ENCODE measurements around the gene ADAM10. TPM values are rescaled to one million over a fixed set of nuclear protein-coding genes. Genes with fewer than 3 reads are reported as not detected.
"Not testable (repeated sequence)": the region's sequence is repeated elsewhere in the genome, so short reads cannot be mapped to it uniquely, and the experiment has no call there.

Gene ADAM10
- total and polyA plus RNA-seq, 4 donors, result 11.6 to 115 (median 57.5) TPM

GRCh38 chr15:58608129-58608590, 141.3 kb downstream of the ADAM10 start:
- intact Hi-C loops (cut with DNase I), result no loop called here
- Histone ChIP-seq H3K27ac (ENCODE audit: low read depth in 1 of 2, low read length in 2 of 2) (no peak overlapping the region), H3K9me3 (ENCODE audit: control insufficient read depth, low read length) (no peaks in the 10 kb centered on the region), H3K4me1 (ENCODE audit: control insufficient read depth in 1 of 2, insufficient read depth in 2 of 2, low read length in 2 of 2) (no peaks in the 10 kb centered on the region), H3K36me3 (ENCODE audit: control insufficient read depth in 1 of 2, insufficient read depth in 2 of 2, low read length in 1 of 2) (no peaks in the 10 kb centered on the region), H3K27me3 (ENCODE audit: control insufficient read depth in 1 of 2, insufficient read depth in 2 of 2, low read length in 1 of 2) (no peaks in the 10 kb centered on the region), H3K4me3 (ENCODE audit: low read length in 2 of 2) (no peak overlapping the region)
- DNase-seq (no peak), ATAC-seq (ENCODE audit: low FRiP score) (no peak)
- WGBS, 2 donors, result 88 to 93% methylated on average over 5 of the region's 5 CpGs

GRCh38 chr15:58606577-58607080, 142.9 kb downstream of the ADAM10 start:
- 97 to 98% methylated on average over 4 of the region's 4 CpGs for WGBS, 2 donors
- H3K27ac ChIP-seq (ENCODE audit: low read depth in 1 of 2, low read length in 2 of 2), result no peak overlapping the region
- H3K9me3 ChIP-seq (ENCODE audit: control insufficient read depth, low read length), result no peaks in the 10 kb centered on the region
- no peaks in the 10 kb centered on the region for H3K4me1 ChIP-seq (ENCODE audit: control insufficient read depth in 1 of 2, insufficient read depth in 2 of 2, low read length in 2 of 2)
- no peaks in the 10 kb centered on the region for H3K27me3 ChIP-seq (ENCODE audit: control insufficient read depth in 1 of 2, insufficient read depth in 2 of 2, low read length in 1 of 2)
- H3K36me3 ChIP-seq (ENCODE audit: control insufficient read depth in 1 of 2, insufficient read depth in 2 of 2, low read length in 1 of 2), result no peaks in the 10 kb centered on the region
- DNase-seq (no peak), ATAC-seq (ENCODE audit: low FRiP score) (no peak)
- intact Hi-C loops (cut with DNase I), result no loop called here
- no peak overlapping the region for H3K4me3 ChIP-seq (ENCODE audit: low read length in 2 of 2)

- intact Hi-C loops (cut with DNase I), result no loop called here
- Histone ChIP-seq H3K27me3 (ENCODE audit: control insufficient read depth in 1 of 2, insufficient read depth in 2 of 2, low read length in 1 of 2) (no peaks in the 10 kb centered on the region), H3K36me3 (ENCODE audit: control insufficient read depth in 1 of 2, insufficient read depth in 2 of 2, low read length in 1 of 2) (no peaks in the 10 kb centered on the region), H3K27ac (ENCODE audit: low read depth in 1 of 2, low read length in 2 of 2) (no peak overlapping the region), H3K9me3 (ENCODE audit: control insufficient read depth, low read length) (no peaks in the 10 kb centered on the region), H3K4me1 (ENCODE audit: control insufficient read depth in 1 of 2, insufficient read depth in 2 of 2, low read length in 2 of 2) (no peaks in the 10 kb centered on the region), H3K4me3 (ENCODE audit: low read length in 2 of 2) (no peak overlapping the region)
- DNase-seq (no peak), ATAC-seq (ENCODE audit: low FRiP score) (no peak)
- 95 to 98% methylated on average over 3 of the region's 3 CpGs for WGBS, 2 donors
Measured at GRCh38 chr15:58605931-58606530, 143.5 kb downstream of the ADAM10 start.

GRCh38 chr15:58604455-58604923, 145.0 kb downstream of the ADAM10 start:
- intact Hi-C loops (cut with DNase I), result no loop called here
- Histone ChIP-seq H3K9me3 (ENCODE audit: control insufficient read depth, low read length) (no peaks in the 10 kb centered on the region), H3K36me3 (ENCODE audit: control insufficient read depth in 1 of 2, insufficient read depth in 2 of 2, low read length in 1 of 2) (no peaks in the 10 kb centered on the region), H3K27ac (ENCODE audit: low read depth in 1 of 2, low read length in 2 of 2) (no peak overlapping the region), H3K4me3 (ENCODE audit: low read length in 2 of 2) (no peak overlapping the region), H3K27me3 (ENCODE audit: control insufficient read depth in 1 of 2, insufficient read depth in 2 of 2, low read length in 1 of 2) (no peaks in the 10 kb centered on the region), H3K4me1 (ENCODE audit: control insufficient read depth in 1 of 2, insufficient read depth in 2 of 2, low read length in 2 of 2) (no peaks in the 10 kb centered on the region)
- ATAC-seq (ENCODE audit: low FRiP score) (no peak), DNase-seq (no peak)
- WGBS, 2 donors, result 94 to 97% methylated on average over 4 of the region's 4 CpGs

GRCh38 chr15:58603927-58604326, 145.6 kb downstream of the ADAM10 start:
- intact Hi-C loops (cut with DNase I); H3K4me3 ChIP-seq (ENCODE audit: low read length in 2 of 2); ATAC-seq (ENCODE audit: low FRiP score); H3K27me3 ChIP-seq (ENCODE audit: control insufficient read depth in 1 of 2, insufficient read depth in 2 of 2, low read length in 1 of 2); DNase-seq; H3K9me3 ChIP-seq (ENCODE audit: control insufficient read depth, low read length); H3K4me1 ChIP-seq (ENCODE audit: control insufficient read depth in 1 of 2, insufficient read depth in 2 of 2, low read length in 2 of 2); H3K27ac ChIP-seq (ENCODE audit: low read depth in 1 of 2, low read length in 2 of 2); H3K36me3 ChIP-seq (ENCODE audit: control insufficient read depth in 1 of 2, insufficient read depth in 2 of 2, low read length in 1 of 2): not testable (repeated sequence)
- WGBS, 2 donors, result 99% methylated on average over 8 of the region's 8 CpGs

- intact Hi-C loops (cut with DNase I), result no loop called here
- Histone ChIP-seq H3K36me3 (ENCODE audit: control insufficient read depth in 1 of 2, insufficient read depth in 2 of 2, low read length in 1 of 2) (no peaks in the 10 kb centered on the region), H3K4me3 (ENCODE audit: low read length in 2 of 2) (no peak overlapping the region), H3K27me3 (ENCODE audit: control insufficient read depth in 1 of 2, insufficient read depth in 2 of 2, low read length in 1 of 2) (no peaks in the 10 kb centered on the region), H3K9me3 (ENCODE audit: control insufficient read depth, low read length) (no peaks in the 10 kb centered on the region), H3K4me1 (ENCODE audit: control insufficient read depth in 1 of 2, insufficient read depth in 2 of 2, low read length in 2 of 2) (no peaks in the 10 kb centered on the region), H3K27ac (ENCODE audit: low read depth in 1 of 2, low read length in 2 of 2) (no peak overlapping the region)
- WGBS, 2 donors, result 49 to 54% methylated on average over 2 of the region's 2 CpGs
- ATAC-seq (ENCODE audit: low FRiP score) (no peak), DNase-seq (no peak)
Measured at GRCh38 chr15:58602823-58603222, 146.7 kb downstream of the ADAM10 start.

GRCh38 chr15:58598829-58599210, 150.7 kb downstream of the ADAM10 start:
- intact Hi-C loops (cut with DNase I), result no loop called here
- Histone ChIP-seq H3K9me3 (ENCODE audit: control insufficient read depth, low read length) (no peaks in the 10 kb centered on the region), H3K4me1 (ENCODE audit: control insufficient read depth in 1 of 2, insufficient read depth in 2 of 2, low read length in 2 of 2) (no peaks in the 10 kb centered on the region), H3K27me3 (ENCODE audit: control insufficient read depth in 1 of 2, insufficient read depth in 2 of 2, low read length in 1 of 2) (no peaks in the 10 kb centered on the region), H3K4me3 (ENCODE audit: low read length in 2 of 2) (no peak overlapping the region), H3K27ac (ENCODE audit: low read depth in 1 of 2, low read length in 2 of 2) (no peak overlapping the region), H3K36me3 (ENCODE audit: control insufficient read depth in 1 of 2, insufficient read depth in 2 of 2, low read length in 1 of 2) (no peaks in the 10 kb centered on the region)
- no peak for ATAC-seq (ENCODE audit: low FRiP score)
- 93 to 96% methylated on average over 4 of the region's 4 CpGs for WGBS, 2 donors
- DNase-seq, result no peak

- no peaks in the 10 kb centered on the region for H3K4me1 ChIP-seq (ENCODE audit: control insufficient read depth in 1 of 2, insufficient read depth in 2 of 2, low read length in 2 of 2)
- ATAC-seq (ENCODE audit: low FRiP score), result no peak
- no peak overlapping the region for H3K4me3 ChIP-seq (ENCODE audit: low read length in 2 of 2)
- 93 to 95% methylated on average over 4 of the region's 4 CpGs for WGBS, 2 donors
- DNase-seq, result no peak
- no peak overlapping the region for H3K27ac ChIP-seq (ENCODE audit: low read depth in 1 of 2, low read length in 2 of 2)
- H3K36me3 ChIP-seq (ENCODE audit: control insufficient read depth in 1 of 2, insufficient read depth in 2 of 2, low read length in 1 of 2), result no peaks in the 10 kb centered on the region
- intact Hi-C loops (cut with DNase I), result no loop called here
- H3K27me3 ChIP-seq (ENCODE audit: control insufficient read depth in 1 of 2, insufficient read depth in 2 of 2, low read length in 1 of 2), result no peaks in the 10 kb centered on the region
- H3K9me3 ChIP-seq (ENCODE audit: control insufficient read depth, low read length), result no peaks in the 10 kb centered on the region
Measured at GRCh38 chr15:58597943-58598828, 151.3 kb downstream of the ADAM10 start.

Data from aorta (tissue), 5 donors.